SK-N-MC (cell line): ENCODE data around the gene HOXC11.

Source experiments
- EZH2 ChIP-seq: fragments of 200-600 bp; sonication (generic); IDR thresholded peaks from one replicate; pipeline ENCODE4 v1.6.1; 2017; ENCODE audit warnings: antibody characterized with exemption
- FOXP2 ChIP-seq: optimal IDR thresholded peaks from 2 replicates; pipeline ENCODE3; 2011; ENCODE audit warnings: mild to moderate bottlenecking, moderate library complexity; ENCODE audit not compliant: insufficient read depth; ENCODE audit errors: extremely low read length, control extremely low read depth
- POLR2AphosphoS5 ChIP-seq: IDR thresholded peaks from 2 replicates; pipeline ENCODE4 v1.6.1; 2012; ENCODE audit warnings: mild to moderate bottlenecking, low read depth, low read length, borderline replicate concordance

DNA sequence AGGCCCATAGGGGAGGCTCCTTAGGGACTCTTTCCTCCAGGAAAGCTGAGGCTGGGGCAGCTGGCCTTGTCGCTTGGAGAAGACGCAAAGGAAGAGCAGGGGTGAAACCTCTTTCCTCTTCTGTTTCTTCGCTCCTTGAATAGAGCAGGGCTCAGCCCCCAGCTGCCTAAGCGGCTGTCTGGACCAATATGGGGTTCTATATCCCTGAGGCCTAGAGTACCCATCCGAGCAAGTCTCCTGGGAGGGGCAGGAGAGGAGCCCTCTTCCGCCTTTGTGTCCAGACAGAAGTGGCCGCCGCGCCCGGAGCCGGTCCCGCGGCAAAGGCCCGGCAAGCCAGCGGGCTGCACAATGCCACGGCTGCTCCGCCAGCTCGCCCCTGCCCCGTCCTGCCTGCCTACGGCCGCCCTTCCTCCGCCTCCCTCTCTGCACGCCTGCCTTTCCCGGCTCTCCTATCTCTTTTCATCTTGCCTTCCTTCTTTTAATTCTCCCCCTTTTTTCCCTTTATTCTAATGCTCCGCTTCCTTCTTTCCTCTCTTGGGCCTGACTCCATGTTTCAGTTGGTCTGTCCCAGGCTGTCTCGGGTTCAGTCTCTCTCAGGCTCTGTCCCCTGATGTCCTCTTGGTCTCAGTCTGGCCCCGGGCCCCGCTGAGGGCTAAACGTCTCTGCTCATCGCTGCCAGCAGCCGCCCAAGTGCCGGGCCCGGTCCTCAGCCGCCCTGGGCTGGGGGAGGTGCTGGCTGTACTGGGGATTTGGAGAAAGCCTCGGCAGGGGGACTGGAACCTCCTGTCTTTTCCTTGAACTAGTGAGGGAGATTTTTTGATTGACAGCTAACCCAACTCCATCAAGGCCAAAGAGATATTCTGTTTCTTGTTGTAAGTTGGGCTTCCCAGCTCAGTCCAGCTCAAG lies 24.5 kb downstream of the HOXC11 start:
- TF ChIP-seq EZH2: no peak
- TF ChIP-seq POLR2AphosphoS5: no peak
- no peak for TF ChIP-seq FOXP2
